ENCODE measurements around the gene SMIM15. TPM values are rescaled to one million over a fixed set of nuclear protein-coding genes. Genes with fewer than 3 reads are reported as not detected.

Gene SMIM15, protein sequence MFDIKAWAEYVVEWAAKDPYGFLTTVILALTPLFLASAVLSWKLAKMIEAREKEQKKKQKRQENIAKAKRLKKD
- total RNA-seq (2022; extraction: Qiagen RNA extraction; ENCODE audit: low read depth) = 70.1 to 96.8 TPM (median 76.3 TPM) in 5 replicates

DNA sequence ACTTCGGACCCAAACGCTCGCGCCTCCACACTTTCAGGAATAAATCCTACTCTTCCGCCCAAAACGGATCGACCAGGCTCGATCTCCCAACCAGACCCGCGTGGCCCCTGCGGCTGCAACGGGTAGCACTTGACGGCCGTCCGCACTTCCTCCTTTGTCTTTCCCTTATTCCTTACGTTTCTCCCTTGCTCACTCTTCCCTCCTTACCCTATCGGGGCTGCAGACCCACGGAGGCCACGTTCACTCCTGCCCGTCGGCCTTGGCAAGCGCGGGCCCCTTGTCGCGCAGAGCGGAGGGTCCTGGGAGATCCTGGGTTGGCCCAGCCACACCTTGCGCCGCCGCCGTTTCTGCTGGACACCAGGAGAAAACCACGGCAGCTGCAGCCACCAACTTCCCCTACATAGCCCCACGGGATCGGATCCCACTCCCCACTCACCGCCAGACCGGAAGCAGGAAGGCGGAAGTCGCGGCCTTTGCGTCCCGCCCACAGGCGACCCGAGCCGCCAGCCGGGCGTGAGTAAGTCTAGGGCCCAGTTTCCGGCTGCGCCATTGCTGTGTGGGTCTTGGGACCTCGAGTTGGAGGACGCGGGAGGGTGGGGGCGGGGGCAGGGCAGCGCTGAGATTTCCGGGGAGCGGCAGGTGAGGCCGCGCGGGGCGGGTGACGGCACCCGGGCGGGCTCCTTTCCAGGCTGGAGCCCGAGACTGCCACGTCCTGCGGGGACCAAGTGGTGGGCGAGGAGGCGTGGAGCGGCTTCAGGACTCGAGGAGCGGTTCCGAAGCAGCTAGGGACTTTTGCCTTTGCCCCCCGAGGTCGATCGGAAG, at the start of gene SMIM15:
Gene SMIM15, minus strand, starts transcription at position 459 of the 822 bp plus-strand sequence. CDS start 2,297 bp downstream, outside the sequence.

Other genes starting within 250 kb of the SMIM15 start
- gene ERCC8, start 217.4 kb downstream of the SMIM15 start, total RNA-seq (2022; extraction: Qiagen RNA extraction; ENCODE audit: low read depth) = 9.5 to 17.9 TPM (median 13.4 TPM) in 5 replicates
- 72.2 to 85.7 TPM (median 80.0 TPM) in 5 replicates for gene NDUFAF2, start 217.3 kb downstream of the SMIM15 start, total RNA-seq (2022; extraction: Qiagen RNA extraction; ENCODE audit: low read depth)
- gene ZSWIM6, start 169.8 kb upstream of the SMIM15 start, total RNA-seq (2022; extraction: Qiagen RNA extraction; ENCODE audit: low read depth) = 4.2 to 5.8 TPM (median 5.6 TPM) in 5 replicates

Measured in A549 treated with RU486 at 1 μM for 4 hours (cell line).